Activated T-cell treated with anti-CD3 and anti-CD28 coated beads for 4 hours (primary cell): ENCODE data around the gene USP25.

Experiments
- DNase-seq: peaks from one replicate; pipeline ENCODE4 v3.0.0-alpha.2; 2020

USP25 gene

DNA sequence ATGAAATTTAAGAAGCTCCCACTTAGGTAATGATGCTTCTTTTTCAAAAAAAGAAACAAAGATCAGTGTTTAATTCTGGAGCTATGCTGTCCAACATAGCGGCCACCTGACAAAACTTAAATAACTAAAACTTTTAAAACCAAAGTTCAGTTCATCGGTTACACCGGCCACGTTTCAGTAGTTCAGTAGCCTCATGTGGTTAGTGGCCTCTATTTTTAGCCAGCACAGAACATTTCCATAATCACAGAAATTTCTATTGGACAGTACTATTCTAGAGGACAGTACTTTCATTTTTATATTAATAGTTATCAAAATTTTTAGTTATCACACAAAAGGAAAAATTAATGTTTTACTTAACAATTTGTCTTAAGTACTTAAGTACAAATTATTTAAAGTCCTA lies 141.0 kb downstream of the USP25 start:
- no peak for DNase-seq

DNA sequence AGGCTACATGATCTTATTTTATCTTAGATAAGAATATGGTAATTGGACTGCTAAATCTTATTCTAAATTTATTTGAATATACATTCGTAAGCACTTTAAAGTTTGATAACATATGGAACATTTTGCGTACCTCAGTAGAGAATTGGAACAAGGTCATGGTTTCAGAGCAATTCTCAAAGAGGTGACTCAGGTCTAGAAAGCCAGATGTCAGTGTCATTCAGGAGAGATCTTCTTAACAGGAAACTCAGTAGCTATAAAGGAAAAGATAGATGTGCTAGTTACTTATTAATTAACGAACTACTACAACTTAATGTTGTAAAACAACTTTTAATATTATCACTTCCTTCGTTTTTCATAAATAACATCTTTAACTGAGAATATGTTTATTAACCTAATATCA lies 142.5 kb downstream of the USP25 start:
- no peak for DNase-seq

- no peak for DNase-seq
These were observed 144.8 kb downstream of the USP25 start for GRCh38 chr21:15874615-15875014.

DNA sequence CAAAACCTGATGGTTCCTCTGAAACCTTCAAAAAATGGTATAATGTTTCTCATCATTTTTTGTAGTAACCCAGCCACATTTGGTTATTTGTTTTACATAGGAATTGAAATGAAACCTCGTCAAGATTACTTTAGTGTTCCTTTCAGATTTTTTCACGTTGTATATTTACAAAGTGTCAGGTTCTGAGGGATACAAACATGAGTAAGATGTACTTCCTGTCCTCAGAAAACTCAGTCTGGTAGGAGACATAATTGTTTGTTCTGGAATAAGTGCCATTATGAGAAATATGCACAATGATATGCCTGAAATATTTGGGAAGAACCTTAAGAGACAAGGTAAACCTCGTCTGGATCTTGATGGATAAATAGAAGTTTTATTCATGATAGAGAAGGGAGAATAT lies 145.5 kb downstream of the USP25 start:
- no peak for DNase-seq

GRCh38 chr21:15893902-15894301 lies 164.1 kb downstream of the USP25 start:
- no peak for DNase-seq

GRCh38 chr21:15894596-15894995 lies 164.8 kb downstream of the USP25 start:
- no peak for DNase-seq

DNA sequence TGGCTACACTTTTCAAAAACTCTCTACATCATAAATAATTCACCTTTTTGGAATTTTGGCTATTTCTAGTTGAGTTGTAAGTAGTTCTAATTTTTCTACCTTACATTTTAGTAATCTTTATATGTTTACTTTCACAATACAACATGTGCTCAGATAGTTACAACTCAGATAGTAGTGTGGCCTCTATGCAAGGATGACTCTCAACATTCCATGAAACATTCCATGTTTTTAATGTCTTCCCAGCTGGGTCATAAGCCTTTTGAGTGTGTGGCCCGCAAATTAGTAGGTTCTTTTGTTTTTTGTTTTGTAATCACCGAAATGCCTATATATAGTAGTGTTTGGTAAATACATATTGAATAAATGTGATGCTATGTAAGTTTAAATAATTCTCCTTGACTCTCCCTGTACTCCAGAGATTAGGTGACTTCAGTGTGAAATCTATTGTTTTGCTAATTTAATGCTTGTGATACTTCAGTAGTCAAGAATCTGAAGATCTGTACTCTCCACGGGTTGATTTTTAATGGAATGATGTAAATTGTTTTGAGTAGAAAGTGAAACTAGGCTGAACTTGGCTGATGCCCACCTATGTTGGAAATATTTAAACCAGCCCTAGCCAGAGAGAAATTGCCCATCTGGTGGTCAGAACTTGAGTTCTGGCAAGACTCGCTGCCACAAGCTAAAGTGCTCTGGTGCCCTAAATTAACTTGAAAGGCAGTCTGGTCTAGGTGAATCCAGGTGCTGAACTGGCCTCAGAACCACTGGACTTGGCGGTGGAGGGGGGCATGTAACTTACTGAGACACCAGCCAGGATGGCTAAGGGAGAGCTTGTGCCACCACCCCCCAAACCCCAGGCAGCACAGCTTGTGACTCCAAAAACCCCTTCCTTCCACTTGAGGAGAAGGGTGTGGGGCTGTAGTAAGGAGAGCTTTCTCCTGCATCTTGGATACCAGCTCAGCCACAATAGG lies 165.6 kb downstream of the USP25 start:
- no peak for DNase-seq

DNA sequence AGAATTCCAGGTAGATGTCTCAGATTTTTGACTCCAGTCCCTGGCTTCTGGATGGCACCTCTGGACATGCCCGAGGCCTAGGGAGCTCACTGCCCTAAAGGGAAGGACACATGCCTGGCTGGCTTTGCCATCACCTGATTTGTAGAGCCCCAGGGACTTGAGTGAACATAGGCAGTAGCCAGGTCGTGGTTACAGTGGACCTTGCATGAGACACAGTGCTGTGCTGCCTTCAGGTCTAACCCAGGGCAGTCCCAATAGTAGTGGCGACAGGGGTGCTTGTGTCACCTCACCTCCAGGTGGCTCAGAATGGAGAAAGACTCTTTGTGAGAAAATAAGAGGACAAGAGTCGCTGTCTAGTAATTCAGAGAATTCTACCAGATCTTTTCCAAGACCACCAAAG lies 166.7 kb downstream of the USP25 start:
- DNase-seq, result no peak

DNA sequence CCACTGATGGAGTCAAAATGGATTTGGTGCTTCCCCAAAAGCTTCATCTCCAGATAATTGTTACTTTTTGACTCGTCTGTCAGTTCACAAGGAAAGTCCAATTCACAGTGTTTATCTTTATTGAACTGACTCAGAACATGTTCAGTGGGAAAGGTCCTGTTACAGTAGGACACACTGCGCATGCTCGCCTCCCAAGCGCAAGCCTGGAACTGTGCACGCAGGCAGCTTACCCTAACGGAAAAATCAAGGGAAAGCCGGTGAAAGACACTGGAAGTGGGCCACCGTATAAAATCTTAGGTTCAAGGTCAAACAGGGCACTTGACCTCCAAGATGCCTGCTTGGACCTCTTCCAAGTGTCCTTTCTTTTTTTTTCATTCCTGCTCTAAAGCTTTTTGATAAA lies 174.6 kb downstream of the USP25 start:
- no peak for DNase-seq

DNA sequence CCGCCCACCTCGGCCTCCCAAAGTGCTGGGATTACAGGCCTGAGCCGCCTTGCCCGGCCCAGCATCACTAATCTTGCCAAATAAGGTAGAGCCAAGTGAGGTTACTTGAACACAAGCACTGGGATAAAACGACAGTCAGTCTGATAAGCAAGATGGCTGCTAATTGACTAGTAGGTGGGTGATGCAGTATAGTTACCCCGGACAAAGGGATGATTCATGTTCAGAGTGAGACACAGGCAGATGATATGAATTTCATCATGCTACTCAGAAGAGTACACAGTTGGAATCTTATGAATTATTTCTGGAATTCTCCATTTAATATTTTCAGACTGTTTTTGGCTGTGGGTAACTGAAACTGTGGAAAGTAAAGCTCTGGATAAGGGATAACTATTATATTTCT lies 178.4 kb downstream of the USP25 start:
- DNase-seq, result no peak

DNA sequence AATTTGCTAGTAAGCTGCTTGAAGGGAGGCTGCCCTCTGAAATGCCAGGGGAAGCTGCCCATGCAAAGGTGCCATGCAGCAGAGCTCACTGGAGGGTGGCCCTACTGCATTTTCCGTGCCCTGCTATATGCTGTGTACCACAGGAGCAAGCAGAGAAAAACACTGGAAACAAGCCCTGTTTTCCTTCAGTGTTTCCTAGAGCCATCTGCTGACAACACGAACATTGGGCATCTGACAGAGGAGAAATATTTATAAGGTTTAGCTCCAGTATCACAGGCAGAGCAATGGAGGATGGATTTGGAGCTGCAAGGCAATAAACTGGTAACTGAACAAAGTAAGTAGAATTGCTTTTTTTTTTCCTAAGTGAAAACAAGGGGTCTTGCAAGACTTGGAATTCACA lies 198.4 kb downstream of the USP25 start:
- DNase-seq, result no peak

- no peak for DNase-seq
These were observed 199.1 kb downstream of the USP25 start for GRCh38 chr21:15928686-15929425.

- no peak for DNase-seq
These were observed 199.8 kb downstream of the USP25 start for GRCh38 chr21:15929536-15929935.
